HG03064 (cell line): Measurements from ENCODE around the gene S100Z.
"Not testable (repeated sequence)": the region's sequence is repeated elsewhere in the genome, so short reads cannot be mapped to it uniquely, and the experiment has no call there.

Experiments
- ATAC-seq: cut with Tn5 transposase; IDR thresholded peaks from one replicate; pipeline ENCODE4 v1.9.1; 2021; ENCODE audit warnings: low read depth; ENCODE audit not compliant: unreplicated experiment

Gene S100Z

GRCh38 chr5:76945238-76945637 is 95.4 kb downstream of the S100Z start:
- not testable (repeated sequence) for ATAC-seq

DNA sequence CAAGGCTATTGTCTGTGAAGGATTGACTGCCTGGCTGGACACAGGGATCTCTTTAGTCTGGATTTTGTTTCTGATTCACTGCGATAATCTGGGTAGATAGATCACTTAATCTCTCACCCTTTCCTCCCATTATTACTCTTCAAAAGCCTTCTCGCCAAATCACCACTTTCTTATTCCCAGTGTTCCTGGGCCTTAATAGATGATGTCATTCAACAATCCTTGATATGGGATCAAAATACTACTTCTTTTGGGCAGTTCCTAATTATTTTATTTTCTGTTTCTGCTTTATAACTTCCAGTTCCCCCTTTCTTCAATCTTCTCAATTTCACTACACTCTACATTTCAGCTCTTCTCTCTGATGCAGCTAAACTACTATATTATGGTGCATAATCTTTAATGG is 96.3 kb downstream of the S100Z start:
- no peak for ATAC-seq

DNA sequence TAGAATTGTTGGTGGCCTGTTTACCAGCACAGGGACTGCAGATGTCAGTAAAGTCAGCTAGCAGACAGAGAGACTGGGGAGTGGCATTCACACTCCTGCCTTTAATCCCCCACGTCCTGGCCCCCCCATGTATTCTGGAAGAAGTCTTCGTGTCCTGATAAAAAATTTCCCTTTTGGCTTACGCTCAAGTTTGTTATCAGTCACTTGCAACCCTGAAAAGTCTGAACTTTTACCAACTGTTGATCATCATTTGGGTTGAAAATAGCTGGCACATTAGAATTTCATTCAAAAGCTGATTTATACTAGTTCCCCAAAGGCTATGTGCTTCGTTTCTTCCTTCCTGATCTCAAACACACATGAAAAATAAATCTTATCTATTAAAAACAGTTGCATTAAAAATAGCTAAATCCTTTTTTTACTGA is 97.3 kb downstream of the S100Z start:
- no peak for ATAC-seq

GRCh38 chr5:76952795-76953536 is 103.2 kb downstream of the S100Z start, which contains the start of gene CRHBP:
Gene CRHBP, plus strand, starts transcription at chr5:76953045. Its CDS starts 90 bp downstream, at chr5:76953135.
- no peak for ATAC-seq

DNA sequence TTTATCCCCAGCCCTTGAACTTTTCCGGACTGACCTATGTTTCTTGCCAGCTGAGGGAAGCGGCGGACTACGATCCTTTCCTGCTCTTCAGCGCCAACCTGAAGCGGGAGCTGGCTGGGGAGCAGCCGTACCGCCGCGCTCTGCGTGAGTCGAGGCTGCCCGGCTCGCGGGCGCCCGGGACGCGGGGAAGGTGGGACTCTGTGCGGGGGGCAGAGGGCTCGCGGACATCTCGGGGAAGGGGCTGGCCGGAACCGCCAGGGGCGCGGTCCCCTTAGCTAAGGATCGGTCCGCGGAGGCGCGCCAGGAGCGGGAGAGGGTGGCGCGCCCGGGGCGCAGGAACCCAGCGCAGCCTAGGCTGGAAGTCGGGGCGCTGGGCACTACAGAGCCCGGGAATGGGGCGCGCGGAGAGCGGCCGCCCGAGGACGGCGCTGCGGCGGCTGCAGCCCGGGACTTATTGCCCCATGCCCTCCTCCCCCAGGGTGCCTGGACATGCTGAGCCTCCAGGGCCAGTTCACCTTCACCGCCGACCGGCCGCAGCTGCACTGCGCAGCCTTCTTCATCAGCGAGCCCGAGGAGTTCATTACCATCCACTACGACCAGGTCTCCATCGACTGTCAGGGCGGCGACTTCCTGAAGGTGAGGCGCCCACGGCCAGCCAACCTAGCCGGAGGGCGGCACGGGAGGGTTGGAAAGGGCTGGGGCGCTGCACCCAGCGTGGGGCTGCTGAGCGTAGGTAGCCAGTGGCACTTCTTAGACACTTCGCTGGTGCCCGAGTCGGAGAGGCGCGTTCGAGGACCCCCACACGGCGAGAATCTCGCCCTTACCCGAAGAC is 104.0 kb downstream of the S100Z start:
- no peak for ATAC-seq

- no peak for ATAC-seq
Observed at GRCh38 chr5:76954383-76954763, 104.6 kb downstream of the S100Z start.

DNA sequence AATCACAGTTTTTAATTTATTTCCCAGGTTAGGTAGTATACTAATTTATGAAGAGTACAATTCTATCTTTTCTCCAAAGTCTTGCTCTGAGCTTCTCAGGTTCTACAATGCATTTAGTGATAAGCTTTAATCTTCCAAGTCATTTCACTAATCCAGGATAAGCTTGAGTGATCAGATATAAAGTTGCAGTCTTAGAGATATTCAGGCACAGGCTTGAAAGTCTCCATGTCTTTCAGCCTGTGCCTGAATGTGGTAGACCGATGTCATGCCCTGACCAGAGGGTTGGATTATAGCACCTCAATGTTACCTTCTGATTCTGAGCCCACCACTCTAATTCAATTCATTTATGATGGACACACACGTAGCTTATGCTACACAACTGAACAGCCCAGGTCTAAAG is 106.2 kb downstream of the S100Z start:
- no peak for ATAC-seq

- ATAC-seq = no peak
Observed at GRCh38 chr5:76958991-76959767, 109.4 kb downstream of the S100Z start.

GRCh38 chr5:76960004-76960625 is 110.3 kb downstream of the S100Z start:
- no peak for ATAC-seq

GRCh38 chr5:76964060-76964459 is 114.2 kb downstream of the S100Z start:
- no peak for ATAC-seq
